ENCODE results near the gene RNF2.

The RNF2 gene

GRCh38 chr1:185087746-185088145 is 42.4 kb downstream of the RNF2 start:
- FAIRE-seq: peak; percentile 11
- TF ChIP-seq CTCF (IDR thresholded peaks at IDR 0.05; ENCODE audit: insufficient read depth, missing control alignments): no peak
- DNase-seq (ENCODE audit: insufficient read length, low spot score): no peak

- no peak for TF ChIP-seq CTCF (IDR thresholded peaks at IDR 0.05; ENCODE audit: insufficient read depth, missing control alignments)
- no peak for DNase-seq (ENCODE audit: insufficient read length, low spot score)
- peak; percentile 68 for FAIRE-seq
Observed at GRCh38 chr1:185091480-185091879, 46.1 kb downstream of the RNF2 start.

GRCh38 chr1:185094761-185095160 is 49.4 kb downstream of the RNF2 start:
- no peak for TF ChIP-seq CTCF (IDR thresholded peaks at IDR 0.05; ENCODE audit: insufficient read depth, missing control alignments)
- DNase-seq (ENCODE audit: insufficient read length, low spot score): no peak
- peak; percentile 66 for FAIRE-seq

- no peak for DNase-seq (ENCODE audit: insufficient read length, low spot score)
- FAIRE-seq: no peak
- TF ChIP-seq CTCF (IDR thresholded peaks at IDR 0.05; ENCODE audit: insufficient read depth, missing control alignments): no peak
Observed at GRCh38 chr1:185096531-185096930, 51.2 kb downstream of the RNF2 start.

GRCh38 chr1:185104083-185104482 is 58.7 kb downstream of the RNF2 start:
- FAIRE-seq (no peak), DNase-seq (ENCODE audit: insufficient read length, low spot score) (no peak)
- no peak for TF ChIP-seq CTCF (IDR thresholded peaks at IDR 0.05; ENCODE audit: insufficient read depth, missing control alignments)

- TF ChIP-seq CTCF (IDR thresholded peaks at IDR 0.05; ENCODE audit: insufficient read depth, missing control alignments): no peak
- FAIRE-seq (no peak), DNase-seq (ENCODE audit: insufficient read length, low spot score) (no peak)
Observed at GRCh38 chr1:185105121-185105520, 59.8 kb downstream of the RNF2 start.

- no peak for FAIRE-seq
- no peak for TF ChIP-seq CTCF (IDR thresholded peaks at IDR 0.05; ENCODE audit: insufficient read depth, missing control alignments)
- DNase-seq (ENCODE audit: insufficient read length, low spot score): no peak
Observed at GRCh38 chr1:185108321-185108720, 63.0 kb downstream of the RNF2 start.
